Left lung (tissue), 10 donors: ENCODE data around the gene TRIM33. TPM values are rescaled to one million over a fixed set of nuclear protein-coding genes. Genes with fewer than 3 reads are reported as not detected.

Experiments
- ATAC-seq: fragments of 200-7000 bp; cut with Tn5 transposase; one replicate; pipeline ENCODE4 v1.9.1; 2020; ENCODE audit warnings: moderate library complexity
- DNase-seq, 4 donors: peaks; one replicate each; pipeline ENCODE4 v3.0.0-alpha.2; 2013 to 2020
- H3K27ac ChIP-seq, 2 donors: fragments of 200-600 bp; sonication (generic) in 1 of 2; one replicate each; pipeline versions ENCODE4 v1.5.0 to v1.8.0; 2020 to 2021
- H3K27me3 ChIP-seq, 2 donors: fragments of 200-600 bp; sonication (generic) in 1 of 2; one replicate each; pipeline versions ENCODE4 v1.5.0 to v1.8.0; 2020 to 2021
- H3K36me3 ChIP-seq, 2 donors: fragments of 200-600 bp; sonication (generic) in 1 of 2; one replicate each; pipeline versions ENCODE4 v1.5.0 to v1.8.0; 2020 to 2021
- H3K4me1 ChIP-seq, 2 donors: fragments of 200-600 bp; one replicate each; pipeline ENCODE4 v1.8.0; 2021
- H3K4me3 ChIP-seq, 2 donors: fragments of 200-600 bp; sonication (generic) in 1 of 2; one replicate each; pipeline versions ENCODE4 v1.5.0 to v1.8.0; 2020 to 2021; ENCODE audit warnings: mild to moderate bottlenecking in 1 of 2
- H3K9me3 ChIP-seq, 2 donors: fragments of 200-600 bp; sonication (generic) in 1 of 2; one replicate each; pipeline versions ENCODE4 v1.5.0 to v1.8.0; 2020 to 2021
- CTCF ChIP-seq, 2 donors: fragments of 200-600 bp; sonication (generic) in 1 of 2; IDR thresholded peaks; one replicate each; pipeline versions ENCODE4 v1.5.0 to v1.8.0; 2021; ENCODE audit warnings: antibody characterized with exemption in 2 of 2
- intact Hi-C, 2 donors: fragments of 100-400 bp; cut with DNase I; formaldehyde crosslinking; loops; one replicate each; pipeline versions ENCODE4 v1.11.2 to v1.14.2; 2022
- polyA plus RNA-seq, 6 donors: library from polyadenylated mRNA; unstranded; fragments of 120-200 nt; gene quantifications; one replicate each; pipeline ENCODE4 v1.2.1, GENCODE V29; 2013; ENCODE audit not compliant: insufficient read length in 6 of 6
- total RNA-seq, 2 donors: library from RNA; stranded (reverse); fragmentation: NEBNext Ultra II Directional; extraction: Animal tissue kit (Norgen Biotek cat#: 25700); gene quantifications; one replicate each; pipeline ENCODE4 v1.2.1, GENCODE V29; 2021
- donor health status: DM: no; HTN: yes; CAD: no.
- donor health status: DM: no; HTN: no; CAD: no.

Gene TRIM33
- total and polyA plus RNA-seq, 8 donors, result 26.7 to 64.2 (median 53.0) TPM

GRCh38 chr1:114545796-114546195 lies 34.8 kb upstream of the TRIM33 start:
- TF ChIP-seq CTCF (IDR thresholded peaks at IDR 0.05), result no peak
- no peak for DNase-seq
- intact Hi-C loops, result no loop called here

GRCh38 chr1:114545315-114545714 lies 34.3 kb upstream of the TRIM33 start:
- H3K36me3 ChIP-seq, result no peaks in the 10 kb centered on the region
- intact Hi-C loops, result no loop called here
- H3K27me3 ChIP-seq, result no peaks in the 10 kb centered on the region
- H3K4me3 ChIP-seq, result no peak overlapping the region
- ATAC-seq (no peak), DNase-seq (no peak)
- no peaks in the 10 kb centered on the region for H3K9me3 ChIP-seq
- H3K4me1 ChIP-seq, result no peaks in the 10 kb centered on the region
- H3K27ac ChIP-seq, result no peak overlapping the region
- TF ChIP-seq CTCF (IDR thresholded peaks at IDR 0.05), result no peak

More at GRCh38 chr1:114545796-114546195, 34.8 kb upstream of the TRIM33 start:
- Histone ChIP-seq H3K4me3 (no peak overlapping the region), H3K4me1 (no peaks in the 10 kb centered on the region), H3K27ac (no peak overlapping the region), H3K9me3 (no peaks in the 10 kb centered on the region), H3K27me3 (no peaks in the 10 kb centered on the region), H3K36me3 (no peaks in the 10 kb centered on the region)
- no peak for ATAC-seq

GRCh38 chr1:114540821-114541220 lies 29.8 kb upstream of the TRIM33 start:
- ATAC-seq, result no peak
- no peaks in the 10 kb centered on the region for H3K9me3 ChIP-seq
- H3K4me1 ChIP-seq, result no peaks in the 10 kb centered on the region
- no peak overlapping the region for H3K27ac ChIP-seq
- no peaks in the 10 kb centered on the region for H3K36me3 ChIP-seq
- H3K27me3 ChIP-seq, result no peaks in the 10 kb centered on the region
- intact Hi-C loops, result no loop called here
- TF ChIP-seq CTCF (IDR thresholded peaks at IDR 0.05), result no peak
- DNase-seq, result no peak
- no peak overlapping the region for H3K4me3 ChIP-seq

GRCh38 chr1:114540272-114540671 lies 29.3 kb upstream of the TRIM33 start:
- H3K27ac ChIP-seq, result no peak overlapping the region
- H3K27me3 ChIP-seq, result no peaks in the 10 kb centered on the region
- intact Hi-C loops, result no loop called here
- TF ChIP-seq CTCF (IDR thresholded peaks at IDR 0.05), result no peak
- H3K36me3 ChIP-seq, result no peaks in the 10 kb centered on the region
- ATAC-seq (no peak), DNase-seq (no peak)
- H3K4me3 ChIP-seq, result no peak overlapping the region
- no peaks in the 10 kb centered on the region for H3K4me1 ChIP-seq
- no peaks in the 10 kb centered on the region for H3K9me3 ChIP-seq

GRCh38 chr1:114536043-114536442 lies 25.0 kb upstream of the TRIM33 start:
- Histone ChIP-seq H3K4me1 (no peaks in the 10 kb centered on the region), H3K27me3 (no peaks in the 10 kb centered on the region), H3K9me3 (no peaks in the 10 kb centered on the region), H3K4me3 (no peak overlapping the region), H3K36me3 (no peaks in the 10 kb centered on the region), H3K27ac (no peak overlapping the region)
- no peak for TF ChIP-seq CTCF (IDR thresholded peaks at IDR 0.05)
- intact Hi-C loops, result no loop called here
- no peak for ATAC-seq
- no peak for DNase-seq
